CMK (cell line): Measurements from ENCODE around the gene HRH1.
"Not testable (repeated sequence)": the region's sequence is repeated elsewhere in the genome, so short reads cannot be mapped to it uniquely, and the experiment has no call there.

Experiments
- DNase-seq: peaks from one replicate; pipeline ENCODE4 v3.0.0-alpha.2; 2010; ENCODE audit warnings: low read depth

The HRH1 gene

DNA sequence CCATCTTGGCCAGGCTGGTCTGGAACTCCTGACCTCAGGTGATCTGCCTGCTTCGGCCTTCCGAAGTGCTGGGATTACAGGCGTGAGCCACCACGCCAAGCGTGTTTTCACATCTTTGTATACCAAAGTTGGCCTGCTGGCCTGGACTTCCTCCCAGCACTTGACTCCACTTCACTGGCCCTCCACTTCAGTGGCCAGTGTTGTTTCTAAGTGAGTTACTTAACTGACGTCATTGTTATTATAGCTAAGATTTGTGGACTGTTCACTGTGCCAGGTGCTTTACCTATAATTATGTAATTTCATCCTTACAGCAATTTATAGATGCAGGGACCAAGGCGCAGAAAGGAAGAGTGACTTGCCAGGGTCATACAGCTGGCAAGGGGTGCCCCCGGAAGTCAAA is 52.0 kb downstream of the HRH1 start:
- DNase-seq = no peak

DNA sequence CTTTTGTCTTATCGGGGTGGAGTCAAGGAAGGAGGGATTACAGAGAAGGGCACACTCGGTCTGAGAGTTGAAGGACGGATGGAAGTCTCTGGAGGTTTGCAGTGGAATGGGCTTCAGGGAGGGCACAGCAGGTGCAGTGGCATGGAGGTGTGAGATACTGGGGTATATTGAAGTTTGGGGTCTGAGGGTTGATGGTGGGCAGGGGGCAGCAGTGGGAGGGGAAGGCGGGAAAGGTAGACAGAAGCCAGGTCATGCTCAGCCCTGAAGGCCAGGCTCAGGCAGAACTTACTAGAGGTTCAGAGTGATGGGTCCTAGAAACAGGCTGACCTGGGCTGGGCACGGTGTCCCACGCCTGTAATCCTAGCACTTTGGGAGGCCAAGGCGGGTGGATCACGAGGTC is 52.7 kb downstream of the HRH1 start:
- no peak for DNase-seq

GRCh38 chr3:11211531-11212298 is 57.4 kb downstream of the HRH1 start:
- no peak for DNase-seq

GRCh38 chr3:11212299-11212608 is 58.0 kb downstream of the HRH1 start:
- DNase-seq = no peak

DNA sequence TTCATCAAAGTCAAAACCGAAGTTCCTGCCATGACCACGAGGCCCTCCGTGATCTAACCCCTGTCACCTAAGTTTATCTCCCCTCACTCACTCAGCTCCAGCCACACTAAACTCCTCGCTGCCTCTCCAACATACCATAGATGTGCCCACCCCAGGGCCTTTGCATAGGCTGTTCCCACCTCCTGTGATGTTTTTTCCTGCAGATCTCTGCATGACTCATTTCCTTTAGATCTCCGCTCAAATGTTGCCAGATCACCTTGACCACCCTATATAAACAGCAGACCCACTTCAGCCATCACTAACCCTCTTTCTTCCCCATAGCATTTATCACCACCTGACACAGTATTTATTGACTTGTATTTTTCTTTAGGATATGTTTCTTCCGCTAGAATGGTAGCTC is 58.5 kb downstream of the HRH1 start:
- DNase-seq = no peak

DNA sequence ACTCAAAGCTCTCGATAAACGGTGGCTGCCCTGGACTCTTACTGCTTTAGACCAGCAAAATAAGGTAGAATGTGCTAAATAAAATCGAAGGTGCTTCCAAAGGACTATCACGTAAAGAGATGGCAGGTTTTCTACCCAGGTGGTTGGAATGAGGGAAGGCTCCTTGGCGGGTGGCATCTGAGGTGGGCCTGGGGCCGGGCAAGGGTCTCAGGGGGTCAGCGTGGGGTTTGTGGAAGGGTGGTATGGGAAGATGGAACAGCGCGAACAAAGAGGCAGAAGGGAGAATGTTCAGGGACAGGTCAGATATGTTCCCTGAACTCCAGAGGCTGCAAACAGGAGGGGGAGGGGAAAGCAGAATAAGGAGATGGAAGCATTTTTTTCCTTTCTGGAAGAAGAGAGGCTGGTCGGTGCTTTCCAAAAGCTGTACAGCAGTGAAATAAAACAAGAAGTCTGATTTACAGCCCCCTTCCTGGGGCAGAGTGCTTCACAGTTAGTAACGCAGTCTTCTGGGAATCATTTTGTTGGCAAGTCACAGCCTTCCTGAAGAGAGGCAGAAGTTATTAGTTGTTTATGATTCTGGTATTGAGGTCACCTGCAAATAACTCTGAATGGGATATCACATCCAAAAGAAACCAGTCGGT is 59.6 kb downstream of the HRH1 start:
- DNase-seq = no peak

DNA sequence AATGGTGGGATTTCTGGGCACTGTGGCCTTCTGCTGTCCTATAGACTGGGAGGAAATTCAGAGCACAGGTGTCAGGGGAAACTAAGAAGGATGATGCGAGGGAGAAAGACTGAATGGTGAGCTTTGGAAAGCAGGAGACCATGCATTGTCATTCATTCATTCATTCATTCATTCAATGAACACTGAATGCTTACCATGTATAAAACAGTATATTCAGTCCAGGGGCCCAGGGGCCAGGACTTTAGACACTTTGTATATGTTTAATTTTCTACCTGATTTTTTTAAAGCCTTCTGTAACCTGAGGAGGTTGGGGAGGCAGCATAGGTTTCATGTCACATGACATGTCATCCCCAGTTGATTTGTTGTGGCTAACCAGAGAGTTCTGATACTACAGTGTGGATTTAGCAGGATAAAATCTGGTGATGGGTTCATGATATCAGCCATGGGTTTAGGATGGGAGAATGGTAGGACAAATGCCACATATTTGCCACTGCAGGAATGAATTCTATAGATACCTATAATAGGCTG is 60.2 kb downstream of the HRH1 start:
- DNase-seq = no peak

DNA sequence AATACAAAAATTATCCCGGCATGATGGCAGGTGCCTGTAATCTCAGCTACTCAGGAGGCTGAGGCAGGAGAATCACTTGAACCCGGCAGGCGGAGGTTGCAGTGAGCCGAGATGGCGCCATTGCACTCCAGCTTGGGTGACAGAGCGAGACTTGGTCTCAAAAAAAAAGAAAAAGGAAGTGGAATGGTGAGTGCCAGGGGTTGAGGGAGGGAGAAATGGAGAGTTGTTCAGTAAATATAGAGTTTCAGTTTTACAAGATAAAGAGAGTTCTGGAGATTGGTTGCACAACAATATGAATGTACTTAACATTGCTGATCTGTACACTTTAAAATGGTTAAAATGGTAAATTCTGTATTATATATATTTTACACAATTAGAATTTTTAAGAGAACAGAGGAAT is 63.1 kb downstream of the HRH1 start:
- not testable (repeated sequence) for DNase-seq

- no peak for DNase-seq
Measured at GRCh38 chr3:11220230-11220629, 65.9 kb downstream of the HRH1 start.

GRCh38 chr3:11221818-11222415 is 67.6 kb downstream of the HRH1 start:
- no peak for DNase-seq

GRCh38 chr3:11224010-11224409 is 69.7 kb downstream of the HRH1 start:
- DNase-seq = no peak

DNA sequence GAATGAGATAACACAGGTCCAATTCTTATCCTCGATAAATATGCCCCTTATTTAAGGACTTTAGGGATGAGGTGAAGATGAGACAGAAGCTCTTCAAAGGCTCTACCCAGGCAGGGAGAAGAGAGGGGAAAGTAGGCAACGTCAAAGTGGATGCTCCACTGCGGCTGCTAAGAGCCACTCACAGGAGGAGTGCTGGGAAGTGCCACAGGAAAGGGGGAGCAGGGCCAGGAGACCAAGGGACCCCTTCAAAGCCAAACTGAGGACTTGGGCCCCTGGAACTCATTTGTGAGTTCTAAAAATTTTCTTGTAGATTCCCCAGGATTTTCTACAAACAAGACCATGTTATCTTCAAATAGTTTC is 70.6 kb downstream of the HRH1 start:
- DNase-seq = no peak

- no peak for DNase-seq
Measured at GRCh38 chr3:11226042-11226370, 71.7 kb downstream of the HRH1 start.

GRCh38 chr3:11228041-11228440 is 73.7 kb downstream of the HRH1 start:
- DNase-seq = no peak

- no peak for DNase-seq
Measured at GRCh38 chr3:11230125-11230524, 75.8 kb downstream of the HRH1 start.

- DNase-seq = no peak
Measured at GRCh38 chr3:11230832-11231231, 76.5 kb downstream of the HRH1 start.

GRCh38 chr3:11235385-11235784 is 81.1 kb downstream of the HRH1 start:
- no peak for DNase-seq

- no peak for DNase-seq
Measured at GRCh38 chr3:11236588-11237461, 82.5 kb downstream of the HRH1 start.

DNA sequence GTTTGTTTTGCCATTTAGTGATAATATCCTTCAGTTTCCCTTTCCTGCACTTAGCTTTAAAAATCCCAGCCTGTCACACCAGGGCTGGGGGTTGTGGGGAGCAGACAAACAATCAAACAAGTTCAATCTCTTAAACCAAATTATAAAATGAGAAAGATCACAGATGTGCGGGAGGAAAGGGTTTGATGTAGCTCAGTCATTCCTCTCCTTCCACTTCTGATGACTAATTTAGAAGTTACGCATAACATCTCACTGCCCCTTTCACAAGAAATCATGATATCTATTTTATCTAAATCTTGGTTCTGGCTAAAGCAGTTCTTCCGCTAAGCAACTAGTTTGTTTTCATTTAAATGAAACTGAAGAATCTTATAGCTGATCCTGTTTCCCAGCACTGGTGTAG is 83.8 kb downstream of the HRH1 start:
- DNase-seq = no peak

- no peak for DNase-seq
Measured at GRCh38 chr3:11238880-11239279, 84.6 kb downstream of the HRH1 start.

DNA sequence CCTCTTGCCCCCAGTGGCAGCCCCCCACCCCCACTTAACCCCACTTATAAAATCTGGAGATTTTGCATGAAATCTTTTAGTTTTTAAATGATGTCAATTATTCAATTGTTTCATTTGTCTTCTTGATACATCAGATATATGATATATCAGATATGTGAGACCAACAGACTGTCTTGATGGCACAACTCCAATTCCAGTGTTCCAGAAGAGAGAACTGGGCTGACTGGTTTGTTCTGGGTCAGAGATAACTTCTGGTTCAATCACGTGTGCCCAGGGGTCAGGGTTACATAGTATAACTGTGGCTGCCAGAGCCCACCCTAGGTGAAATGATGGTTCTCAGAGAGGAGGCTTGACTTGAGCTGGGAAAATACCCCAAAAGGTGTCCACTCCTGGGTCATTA is 85.5 kb downstream of the HRH1 start:
- DNase-seq = no peak

DNA sequence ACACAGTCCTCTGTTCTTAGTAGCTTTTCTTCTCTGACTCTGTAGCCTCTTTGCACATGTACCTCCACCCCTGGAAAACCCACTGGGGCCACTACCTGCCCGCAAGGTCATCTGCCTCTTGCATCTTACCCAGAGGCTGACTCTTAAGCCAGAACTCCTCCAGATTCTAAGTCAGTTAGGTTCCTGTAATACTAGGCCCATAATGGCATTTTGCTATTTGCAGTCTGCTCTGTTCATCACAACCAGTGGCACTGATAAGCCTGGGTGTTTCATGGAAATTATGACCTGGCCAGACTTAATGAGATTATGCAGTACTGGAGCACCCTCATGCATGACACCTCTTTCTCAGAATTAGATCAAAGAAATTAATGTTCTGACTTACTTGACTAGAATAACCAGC is 86.2 kb downstream of the HRH1 start:
- no peak for DNase-seq
